Adrenal gland (tissue), 12 donors: Measurements from ENCODE around the gene LRRC31. TPM values are rescaled to one million over a fixed set of nuclear protein-coding genes. Genes with fewer than 3 reads are reported as not detected.

Experiments
- DNase-seq, 7 donors: peaks; one replicate each; pipeline ENCODE4 v3.0.0-alpha.2; 2019 to 2020
- H3K27ac ChIP-seq, 5 donors: fragments of 200-600 bp; sonication (generic) in 4 of 5; 1 replicate in 3 of 5; 2 replicates in 2 of 5; pipeline versions ENCODE4 v1.5.1 to v1.8.0; 2016 to 2020; ENCODE audit warnings: mild to moderate bottlenecking in 1 of 5
- H3K27me3 ChIP-seq: fragments of 200-600 bp; 2 replicates; pipeline ENCODE4 v1.8.0; 2021
- H3K36me3 ChIP-seq, 2 donors: fragments of 200-600 bp; replicated peaks in 1 of 2; 1 replicate in 1 of 2; 2 replicates in 1 of 2; pipeline versions ENCODE4 v1.5.1 to v1.8.0; 2018 to 2022
- H3K4me1 ChIP-seq, 2 donors: fragments of 200-600 bp; replicated peaks in 1 of 2; 1 replicate in 1 of 2; 2 replicates in 1 of 2; pipeline versions ENCODE4 v1.5.1 to v1.8.0; 2018 to 2021
- H3K4me3 ChIP-seq, 4 donors: fragments of 200-600 bp; sonication (generic) in 3 of 4; one replicate each; pipeline ENCODE4 v1.5.1; 2016 to 2018
- H3K9me3 ChIP-seq, 3 donors: fragments of 200-600 bp; sonication (generic) in 1 of 3; replicated peaks in 1 of 3; 1 replicate in 2 of 3; 2 replicates in 1 of 3; pipeline versions ENCODE4 v1.5.1 to v1.8.0; 2016 to 2021
- POLR2A ChIP-seq, 2 donors: fragments of 450-650 bp; IDR thresholded peaks; one replicate each; pipeline ENCODE4 v1.6.1; 2017; ENCODE audit warnings: antibody characterized with exemption in 2 of 2, mild to moderate bottlenecking in 2 of 2, moderate library complexity in 1 of 2
- WGBS, 4 donors: extraction: QIAGEN DNeasy Blood & Tissue Kit in 2 of 4; methylation state at CpG; one replicate each; pipeline versions ENCODE4 v1.1.5 to v1.1.7; 2013 to 2017; 5-methylcytosine and 5-hydroxymethylcytosine counted together
- intact Hi-C, 2 donors: fragments of 100-400 bp; cut with DNase I; formaldehyde crosslinking; loops; one replicate each; pipeline versions ENCODE4 v1.14.1 to v1.15.0; 2022 to 2023
- polyA plus RNA-seq, 3 donors: library from polyadenylated mRNA; stranded (reverse); fragments of 200-250 nt in 2 of 3; fragments of 350-450 nt in 1 of 3; fragmentation: Illumina TruSeq in 1 of 3; extraction: RNeasy Lipid Tissue Mini Kit (QIAGEN cat#74804) in 1 of 3; gene quantifications; one replicate each; pipeline ENCODE4 v1.2.3, GENCODE V29; 2013 to 2014
- total RNA-seq, 9 donors: library from RNA; depleted of rRNA in 4 of 9; stranded (reverse); fragments of >200 nt in 4 of 9; fragments of 120-200 nt in 1 of 9; fragmentation: NEBNext Ultra II Directional in 1 of 9; extraction: Animal tissue kit (Norgen Biotek cat#: 25700) in 1 of 9; gene quantifications; one replicate each; pipeline versions ENCODE4 v1.1.0 to v1.2.4, GENCODE V29; 2013 to 2023
- TF ChIP-seq, protein P1 (sequence below), 6 experiments: fragments of 450-650 bp in 4 of 6; fragments of 200-600 bp in 2 of 6; sonication (generic) in 1 of 6; IDR thresholded peaks; 1 replicate in 5 of 6; 2 replicates in 1 of 6; pipeline versions ENCODE4 v1.5.1 to v1.8.0; 2016 to 2021; ENCODE audit warnings: antibody characterized with exemption in 6 of 6, mild to moderate bottlenecking in 2 of 6, moderate library complexity in 1 of 6
- donor health status: healthy with polysubstance abuse.
- donor health status: Bipolar disorder and iron deficiency.
- donor health status: DM: yes; HTN: yes; CAD: no.
- donor health status: DM: no; HTN: no; CAD: no.
- donor health status: DM: no; HTN: no; CAD: no.
- donor health status: DM: yes; HTN: yes; CAD: no.

LRRC31 gene
- total and polyA plus RNA-seq, 12 donors, result 0.06 TPM; not detected in 11

DNA sequence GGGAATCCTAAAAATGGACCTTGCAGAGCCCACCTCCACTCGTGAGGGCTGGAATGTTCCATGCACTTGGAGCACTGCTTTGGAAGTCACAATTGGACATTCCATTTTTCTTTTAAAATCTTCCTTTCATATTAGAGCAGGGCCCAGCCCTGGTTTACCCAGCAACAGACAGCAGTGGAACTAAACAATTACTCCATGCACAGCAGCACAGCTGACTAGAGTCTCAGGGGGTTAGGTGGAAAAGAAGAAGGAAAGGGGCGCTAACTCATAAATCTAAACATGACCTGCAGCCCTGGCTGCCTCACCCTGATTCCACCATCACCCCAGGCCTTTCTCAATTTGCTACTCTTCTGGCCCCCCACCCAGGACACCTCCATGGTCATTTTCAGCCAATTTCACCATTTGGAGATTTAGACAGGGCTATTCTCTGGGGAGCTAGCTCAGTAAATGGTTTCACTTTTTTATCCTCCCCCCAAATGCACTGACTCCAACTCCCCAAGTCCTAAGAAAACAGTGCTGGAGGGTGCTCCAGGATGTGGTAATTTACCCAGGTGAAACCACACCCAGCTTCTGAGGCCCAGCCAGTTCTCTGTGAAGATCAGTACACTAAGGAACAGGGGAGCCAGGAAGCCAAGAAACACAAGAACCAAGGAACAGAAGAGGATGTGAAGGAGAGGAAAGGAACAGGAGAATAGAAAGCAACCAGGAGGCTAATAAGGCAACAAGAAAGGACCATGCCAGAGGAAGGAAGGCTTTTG is 1.6 kb upstream of the LRRC31 start:
- WGBS, 4 donors, result 78 to 82% (median 82%) methylated on average over 2 of the region's 2 CpGs
- Histone ChIP-seq H3K4me1 (no peaks in the 10 kb centered on the region), H3K9me3 (no peaks in the 10 kb centered on the region), H3K27ac (no peak overlapping the region), H3K4me3 (no peak overlapping the region), H3K36me3 (no peaks in the 10 kb centered on the region), H3K27me3 (no peaks in the 10 kb centered on the region)
- TF ChIP-seq, protein P1, sequence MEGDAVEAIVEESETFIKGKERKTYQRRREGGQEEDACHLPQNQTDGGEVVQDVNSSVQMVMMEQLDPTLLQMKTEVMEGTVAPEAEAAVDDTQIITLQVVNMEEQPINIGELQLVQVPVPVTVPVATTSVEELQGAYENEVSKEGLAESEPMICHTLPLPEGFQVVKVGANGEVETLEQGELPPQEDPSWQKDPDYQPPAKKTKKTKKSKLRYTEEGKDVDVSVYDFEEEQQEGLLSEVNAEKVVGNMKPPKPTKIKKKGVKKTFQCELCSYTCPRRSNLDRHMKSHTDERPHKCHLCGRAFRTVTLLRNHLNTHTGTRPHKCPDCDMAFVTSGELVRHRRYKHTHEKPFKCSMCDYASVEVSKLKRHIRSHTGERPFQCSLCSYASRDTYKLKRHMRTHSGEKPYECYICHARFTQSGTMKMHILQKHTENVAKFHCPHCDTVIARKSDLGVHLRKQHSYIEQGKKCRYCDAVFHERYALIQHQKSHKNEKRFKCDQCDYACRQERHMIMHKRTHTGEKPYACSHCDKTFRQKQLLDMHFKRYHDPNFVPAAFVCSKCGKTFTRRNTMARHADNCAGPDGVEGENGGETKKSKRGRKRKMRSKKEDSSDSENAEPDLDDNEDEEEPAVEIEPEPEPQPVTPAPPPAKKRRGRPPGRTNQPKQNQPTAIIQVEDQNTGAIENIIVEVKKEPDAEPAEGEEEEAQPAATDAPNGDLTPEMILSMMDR (IDR thresholded peaks at IDR 0.05), result no peak
- no peak for TF ChIP-seq POLR2A (IDR thresholded peaks at IDR 0.05)
- DNase-seq, result no peak
- intact Hi-C loops, result no loop called here

DNA sequence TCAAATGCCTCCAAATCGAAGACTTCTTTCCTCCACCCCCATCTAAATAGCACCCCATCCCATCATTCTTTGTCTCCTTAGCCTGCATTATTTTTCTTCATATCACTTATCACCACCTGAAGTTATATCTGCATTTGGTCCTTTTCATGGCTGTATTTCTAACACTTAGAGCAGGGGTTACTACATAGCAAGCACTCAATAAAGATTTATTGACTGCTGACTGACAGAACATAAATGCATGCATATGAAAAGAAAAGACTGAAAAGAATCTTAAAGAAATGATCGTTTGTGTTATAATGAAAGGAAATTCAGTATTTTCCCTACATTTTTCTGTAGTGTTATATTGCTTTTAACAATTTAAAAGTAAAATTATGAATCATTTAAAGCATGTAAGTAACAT is 1.4 kb downstream of the LRRC31 start:
- 65 to 82% (median 73%) methylated on average over 2 of the region's 2 CpGs for WGBS, 4 donors
- intact Hi-C loops, result loop anchor here in 1 of 2 donors (10.0 kb wide), 1 partner anchor 96 kb away; the partner anchor contains the start of gene SEC62

DNA sequence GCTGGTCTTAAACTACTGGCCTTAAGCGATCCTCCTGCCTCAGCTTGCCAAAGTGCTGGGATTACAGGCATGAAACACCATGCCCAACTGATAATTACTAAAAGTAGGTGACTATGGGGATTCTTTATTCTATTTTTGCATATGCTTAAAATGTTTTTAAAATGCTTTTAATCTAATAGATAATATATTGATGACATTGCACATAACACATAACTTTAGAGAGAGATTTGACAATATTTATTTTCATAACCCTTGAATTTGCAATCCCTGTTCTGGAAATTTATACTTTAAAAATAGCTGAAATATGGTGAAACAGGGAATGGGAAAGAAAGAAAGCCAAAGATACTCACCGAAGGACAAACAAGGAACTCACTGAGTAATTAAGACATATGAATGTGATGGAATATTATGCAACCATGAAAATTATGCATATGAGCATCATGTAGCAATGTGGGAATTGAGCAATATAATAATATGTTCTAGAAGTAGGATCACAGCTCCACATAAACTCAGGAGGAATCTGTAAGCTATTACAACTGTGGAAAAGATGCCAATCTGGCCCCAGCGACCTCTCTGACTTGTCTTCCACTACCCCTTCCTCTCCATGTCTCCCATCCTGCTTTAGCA is 2.0 kb downstream of the LRRC31 start:
- Histone ChIP-seq H3K27me3 (no peaks in the 10 kb centered on the region), H3K4me1 (no peaks in the 10 kb centered on the region), H3K4me3 (no peak overlapping the region), H3K36me3 (no peaks in the 10 kb centered on the region), H3K9me3 (no peaks in the 10 kb centered on the region), H3K27ac (no peak overlapping the region)
- TF ChIP-seq, protein P1 (IDR thresholded peaks at IDR 0.05), result no peak
- TF ChIP-seq POLR2A (IDR thresholded peaks at IDR 0.05), result no peak
- no peak for DNase-seq
- 82 to 92% (median 86%) methylated on average over 3 of the region's 3 CpGs for WGBS, 4 donors
- intact Hi-C loops, result loop anchor here in 1 of 2 donors (10.0 kb wide), 1 partner anchor 97 kb away; the partner anchor contains the start of gene SEC62

More for the DNA sequence above, 1.4 kb downstream of the LRRC31 start:
- Histone ChIP-seq H3K4me1 (no peaks in the 10 kb centered on the region), H3K36me3 (no peaks in the 10 kb centered on the region), H3K27me3 (no peaks in the 10 kb centered on the region), H3K27ac (no peak overlapping the region), H3K4me3 (no peak overlapping the region), H3K9me3 (no peaks in the 10 kb centered on the region)
- TF ChIP-seq POLR2A (IDR thresholded peaks at IDR 0.05), result no peak
- TF ChIP-seq, protein P1 (IDR thresholded peaks at IDR 0.05), result no peak
- DNase-seq, result no peak

DNA sequence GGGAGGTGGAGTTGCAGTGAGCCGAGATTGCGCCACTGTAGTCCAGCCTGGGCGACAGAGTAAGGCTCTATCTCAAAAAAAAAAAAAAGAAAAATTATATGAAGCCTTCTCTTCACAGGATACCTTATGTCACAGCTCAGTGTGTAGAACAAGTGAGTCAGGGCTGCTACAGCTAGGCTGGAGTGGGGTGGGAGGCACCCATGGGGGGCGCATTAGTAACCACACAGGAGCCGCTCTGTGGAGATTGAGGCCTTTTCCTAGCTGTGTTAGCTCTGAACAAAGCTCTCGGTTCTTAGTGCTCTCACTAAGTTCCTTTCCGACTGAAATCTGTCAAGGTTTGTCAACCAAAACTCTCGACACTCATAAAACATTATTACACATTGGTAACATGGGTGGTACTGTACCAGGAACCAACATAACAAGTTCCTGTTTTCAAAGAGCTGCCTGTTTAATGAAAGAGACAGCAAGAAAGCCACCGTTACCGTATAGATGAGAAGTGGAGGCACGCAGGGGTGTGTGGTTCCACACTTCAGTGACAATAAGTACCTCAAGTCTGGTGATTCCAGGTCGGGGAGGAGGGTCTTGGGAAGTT is 4.5 kb downstream of the LRRC31 start:
- TF ChIP-seq, protein P1 (IDR thresholded peaks at IDR 0.05), result no peak
- TF ChIP-seq POLR2A (IDR thresholded peaks at IDR 0.05), result no peak
- intact Hi-C loops, result loop anchor here in 1 of 2 donors (10.0 kb wide), 1 partner anchor 100 kb away; the partner anchor contains the start of gene SEC62

More for the DNA sequence above, 4.5 kb downstream of the LRRC31 start:
- DNase-seq, result no peak
- Histone ChIP-seq H3K36me3 (no peaks in the 10 kb centered on the region), H3K4me3 (no peak overlapping the region), H3K27ac (no peak overlapping the region), H3K27me3 (no peaks in the 10 kb centered on the region), H3K9me3 (no peaks in the 10 kb centered on the region), H3K4me1 (no peaks in the 10 kb centered on the region)
- 69 to 79% (median 77%) methylated on average over 12 of the region's 12 CpGs for WGBS, 4 donors
